K562 (cell line): ENCODE measurements around the gene POC5. TPM values are rescaled to one million over a fixed set of nuclear protein-coding genes. Genes with fewer than 3 reads are reported as not detected.

Source experiments
- ATAC-seq: fragments of 200-7000 bp; cut with Tn5 transposase; 3 replicates; pipeline ENCODE4 v1.9.1; 2020; ENCODE audit warnings: moderate library complexity
- BruUV-seq: library from RNA; stranded (reverse); fragments of 400-500 nt; replicated peaks from 2 replicates; lab custom pipeline; 2021; lab: Mats Ljungman, UMichigan
- CTCF ChIA-PET: fragments of 300-600 bp; formaldehyde crosslinking; extraction: SDS; loops from one replicate; lab custom pipeline; 2021; ENCODE audit warnings: low intra/inter-chr PET ratio; lab: Yijun Ruan, JAX
- POLR2A ChIA-PET: fragments of 300-600, 350-650 bp; sonication (Branson Sonifier 250); formaldehyde crosslinking; extraction: SDS; loops from one replicate; lab custom pipeline; 2021; ENCODE audit warnings: antibody characterized with exemption, inconsistent platforms; lab: Yijun Ruan, JAX
- DNase-seq, 4 experiments: peaks; one replicate each; pipeline versions ENCODE4 v3.0.0 to v3.0.0-alpha.2; 2011 to 2018; ENCODE audit warnings: low spot score in 3 of 4, mixed read lengths in 3 of 4; ENCODE audit errors: extremely low read depth in 1 of 4
- FAIRE-seq: peaks from 2 replicates; lab custom pipeline; 2011; peaks lifted over from hg19 to GRCh38; lab: Jason Lieb, UNC
- H2AFZ ChIP-seq: 2 replicates; pipeline ENCODE4 v1.6.0; 2011; ENCODE audit warnings: low read depth, low read length, control low read depth, inconsistent platforms
- H3K27ac ChIP-seq: fragments of 200-600 bp; 3 replicates; pipeline ENCODE4 v1.8.0; 2011; ENCODE audit warnings: low read depth, mild to moderate bottlenecking, control low read depth, inconsistent platforms, low read length, moderate library complexity, mixed read lengths; ENCODE audit errors: extremely low read depth
- H3K27me3 ChIP-seq, 2 experiments: fragments of 300-600 bp in 1 of 2; 2 replicates in 1 of 2; 3 replicates in 1 of 2; pipeline versions ENCODE4 v1.6.0 to v1.8.0; 2011; ENCODE audit warnings: inconsistent platforms in 2 of 2, low read length in 2 of 2, mild to moderate bottlenecking in 1 of 2, mixed read lengths in 1 of 2, moderate library complexity in 1 of 2; ENCODE audit not compliant: control insufficient read depth in 2 of 2, insufficient read depth in 2 of 2
- H3K36me3 ChIP-seq: fragments of 300-600 bp; 3 replicates; pipeline ENCODE4 v1.8.0; 2011; ENCODE audit warnings: mild to moderate bottlenecking, low read length, inconsistent platforms; ENCODE audit not compliant: control insufficient read depth, insufficient read depth
- H3K4me1 ChIP-seq, 2 experiments: fragments of 200-600 bp in 1 of 2; replicated peaks in 1 of 2; 2 replicates in 1 of 2; 3 replicates in 1 of 2; pipeline versions ENCODE4 v1.5.1 to v1.8.0; 2011; ENCODE audit warnings: inconsistent platforms in 2 of 2, low read length in 2 of 2, mild to moderate bottlenecking in 1 of 2, mixed read lengths in 1 of 2, moderate library complexity in 1 of 2; ENCODE audit not compliant: control insufficient read depth in 2 of 2, insufficient read depth in 2 of 2
- H3K4me2 ChIP-seq: 2 replicates; pipeline ENCODE4 v1.6.1; 2011; ENCODE audit warnings: low read length, control low read depth, inconsistent platforms, mixed read lengths; ENCODE audit not compliant: insufficient read depth
- H3K4me3 ChIP-seq: fragments of 200-600 bp; sonication (generic), shearing (Covaris generic); 2 replicates; pipeline ENCODE4 v1.5.1; 2016; ENCODE audit warnings: control low read depth, inconsistent platforms
- H3K79me2 ChIP-seq: fragments of 200-600 bp; 3 replicates; pipeline ENCODE4 v1.8.0; 2011; ENCODE audit warnings: low read length, inconsistent platforms; ENCODE audit not compliant: control insufficient read depth, insufficient read depth
- H3K9ac ChIP-seq, 2 experiments: 2 replicates each; pipeline versions ENCODE4 v1.6.0 to v1.6.1; 2011; ENCODE audit warnings: low read depth in 2 of 2, low read length in 2 of 2, control low read depth in 1 of 2, inconsistent platforms in 1 of 2, mild to moderate bottlenecking in 1 of 2, mixed read lengths in 1 of 2; ENCODE audit not compliant: insufficient read depth in 1 of 2
- H3K9me1 ChIP-seq: one replicate; pipeline ENCODE4 v1.6.0; 2011; ENCODE audit warnings: inconsistent platforms, mild to moderate bottlenecking, low read length, moderate library complexity; ENCODE audit not compliant: control insufficient read depth, insufficient read depth
- H3K9me3 ChIP-seq: replicated peaks from 2 replicates; pipeline ENCODE4 v1.5.1; 2011; ENCODE audit warnings: low read depth, low read length, inconsistent platforms; ENCODE audit not compliant: control insufficient read depth, insufficient read depth
- H4K20me1 ChIP-seq: replicated peaks from 2 replicates; pipeline ENCODE4 v1.6.1; 2011; ENCODE audit warnings: low read length, inconsistent platforms, mixed read lengths; ENCODE audit not compliant: control insufficient read depth, insufficient read depth
- BRF1 ChIP-seq: IDR thresholded peaks from 3 replicates; pipeline ENCODE4 v1.6.1; 2011; ENCODE audit warnings: borderline replicate concordance, mild to moderate bottlenecking; ENCODE audit not compliant: insufficient read length; ENCODE audit errors: extremely low read depth
- C11orf30 ChIP-seq: fragments of 450-650 bp; IDR thresholded peaks from 2 replicates; pipeline ENCODE4 v1.6.1; 2016; ENCODE audit warnings: low read depth, mild to moderate bottlenecking
- MAFF ChIP-seq: IDR thresholded peaks from 2 replicates; pipeline ENCODE4 v1.6.1; 2012; ENCODE audit warnings: low read length, improper control_type of control experiment
- MAFG ChIP-seq: fragments of 450-650 bp; conservative IDR thresholded peaks from 2 replicates; pipeline ENCODE4 v1.6.1; 2016; ENCODE audit warnings: missing genetic modification characterization, missing compliant biosample characterization
- MAFK ChIP-seq: IDR thresholded peaks from 2 replicates; pipeline ENCODE4 v1.6.1; 2011; ENCODE audit warnings: low read length, improper control_type of control experiment
- NCOA1 ChIP-seq: fragments of 450-650 bp; IDR thresholded peaks from 2 replicates; pipeline ENCODE4 v1.6.1; 2016; ENCODE audit warnings: low read depth
- RFX1 ChIP-seq: fragments of 450-650 bp; IDR thresholded peaks from 2 replicates; pipeline ENCODE4 v1.6.1; 2016; ENCODE audit warnings: mild to moderate bottlenecking, moderate library complexity
- XRCC3 ChIP-seq: fragments of 450-650 bp; IDR thresholded peaks from 2 replicates; pipeline ENCODE4 v1.6.1; 2017; ENCODE audit warnings: mild to moderate bottlenecking, moderate library complexity
- ZNF316 ChIP-seq: fragments of 450-650 bp; IDR thresholded peaks from 2 replicates; pipeline ENCODE4 v1.6.1; 2016
- ZNF518B ChIP-seq: fragments of 250-450 bp; sonication (Bioruptor Pico); IDR thresholded peaks from 2 replicates; pipeline ENCODE4 v1.5.0; 2021; ENCODE audit warnings: mild to moderate bottlenecking, moderate library complexity
- ZNF780A ChIP-seq: fragments of 250-450 bp; sonication (Bioruptor Pico); IDR thresholded peaks from 2 replicates; pipeline ENCODE4 v1.5.0; 2021; ENCODE audit warnings: mild to moderate bottlenecking
- WGBS: fragments of 100-300 bp; shearing (Covaris generic); methylation state at CpG from one replicate; pipeline ENCODE4 v1.1.6; 2016; ENCODE audit warnings: low coverage, mixed read lengths; ENCODE audit not compliant: insufficient coverage; ENCODE audit errors: missing lambda C conversion rate; 5-methylcytosine and 5-hydroxymethylcytosine counted together
- in situ Hi-C: fragments of 300-500 bp; cut with MboI; formaldehyde crosslinking; loops from 4 replicates; pipeline ENCODE4 v1.15.0; 2018; ENCODE audit warnings: inconsistent platforms, mixed read lengths
- intact Hi-C: fragments of 100-400 bp; cut with micrococcal nuclease; formaldehyde crosslinking; loops from 2 replicates; pipeline ENCODE4 v1.14.2; 2022
- polyA plus RNA-seq, 8 experiments: library from polyadenylated mRNA; depleted of rRNA in 4 of 8; stranded (reverse) in 5 of 8; unstranded in 3 of 8; fragments of >200 nt; fragmentation: Nextera tagmentation in 2 of 8; fragmentation: Illumina TruSeq in 1 of 8; extraction: Ambion mirVana in 2 of 8; extraction: Trizol in 1 of 8; gene quantifications; 2 replicates each; pipeline versions ENCODE4 v1.2.1 to v1.2.3, GENCODE V29; 2011 to 2014; ENCODE audit warnings: inconsistent platforms in 1 of 8, missing spikeins in 1 of 8
- total RNA-seq, 7 experiments: library from RNA; depleted of rRNA in 6 of 7; stranded (reverse); fragments of >200 nt in 6 of 7; fragmentation: Illumina TruSeq in 2 of 7; extraction: Trizol in 2 of 7; gene quantifications; 2 replicates each; pipeline versions ENCODE4 v1.2.1 to v1.2.3, GENCODE V29; 2011 to 2021; ENCODE audit warnings: low replicate concordance in 1 of 7
- TF ChIP-seq, protein P1 (sequence below), 2 experiments: fragments of 150-350 bp in 1 of 2; IDR thresholded peaks; 2 replicates each; pipeline ENCODE4 v1.6.1; 2012 to 2016; ENCODE audit warnings: low read depth in 2 of 2, low read length in 2 of 2, mild to moderate bottlenecking in 1 of 2, moderate library complexity in 1 of 2

Gene POC5
- total and polyA plus RNA-seq, 9 of the 15 experiments (the other 6 are each of a cell fraction or from before 2014, with no cell fraction given), result 14.5 to 38.2 (median 27.0) TPM

GRCh38 chr5:75710637-75711036 lies 6.6 kb downstream of the POC5 start:
- no peak overlapping the region for H3K9ac ChIP-seq

More at GRCh38 chr5:75710637-75711036, 6.6 kb downstream of the POC5 start:
- in situ Hi-C loops (no loop called here), intact Hi-C loops (no loop called here)
- H3K4me1 ChIP-seq, result peaks cover 0 to 23% of the 10 kb centered on the region in 2 experiments; a peak in 2 of 5 replicates
- ChIA-PET POLR2A (interaction anchor here (0.5 kb wide), 2 partner anchors 186 to 481 kb away, joined by 3 to 4 read pairs; no protein-coding TSS in a partner anchor), CTCF (no interaction called here)
- H3K36me3 ChIP-seq, result peaks cover 62% of the 10 kb centered on the region
- ATAC-seq (0 out of 3 replicates have a peak, but pooled peaks have one; percentile 19), FAIRE-seq (no peak), DNase-seq (no peak)
- no peak overlapping the region for H2AFZ ChIP-seq
- no peak overlapping the region for H3K4me3 ChIP-seq
- no peaks in the 10 kb centered on the region for H4K20me1 ChIP-seq
- TF ChIP-seq MAFF, result peak; percentile 20; the same call in 1 of the 2 replicates
- no peak for TF ChIP-seq RFX1
- TF ChIP-seq BRF1, result no peak
- TF ChIP-seq ZNF316, result peak; percentile 72
- TF ChIP-seq XRCC3, result no peak
- TF ChIP-seq ZNF518B, result no peak
- TF ChIP-seq C11orf30, result peak; percentile 73; the same call in 1 of the 2 replicates
- TF ChIP-seq MAFG (tag), result peak; percentile 70
- TF ChIP-seq, protein P1, sequence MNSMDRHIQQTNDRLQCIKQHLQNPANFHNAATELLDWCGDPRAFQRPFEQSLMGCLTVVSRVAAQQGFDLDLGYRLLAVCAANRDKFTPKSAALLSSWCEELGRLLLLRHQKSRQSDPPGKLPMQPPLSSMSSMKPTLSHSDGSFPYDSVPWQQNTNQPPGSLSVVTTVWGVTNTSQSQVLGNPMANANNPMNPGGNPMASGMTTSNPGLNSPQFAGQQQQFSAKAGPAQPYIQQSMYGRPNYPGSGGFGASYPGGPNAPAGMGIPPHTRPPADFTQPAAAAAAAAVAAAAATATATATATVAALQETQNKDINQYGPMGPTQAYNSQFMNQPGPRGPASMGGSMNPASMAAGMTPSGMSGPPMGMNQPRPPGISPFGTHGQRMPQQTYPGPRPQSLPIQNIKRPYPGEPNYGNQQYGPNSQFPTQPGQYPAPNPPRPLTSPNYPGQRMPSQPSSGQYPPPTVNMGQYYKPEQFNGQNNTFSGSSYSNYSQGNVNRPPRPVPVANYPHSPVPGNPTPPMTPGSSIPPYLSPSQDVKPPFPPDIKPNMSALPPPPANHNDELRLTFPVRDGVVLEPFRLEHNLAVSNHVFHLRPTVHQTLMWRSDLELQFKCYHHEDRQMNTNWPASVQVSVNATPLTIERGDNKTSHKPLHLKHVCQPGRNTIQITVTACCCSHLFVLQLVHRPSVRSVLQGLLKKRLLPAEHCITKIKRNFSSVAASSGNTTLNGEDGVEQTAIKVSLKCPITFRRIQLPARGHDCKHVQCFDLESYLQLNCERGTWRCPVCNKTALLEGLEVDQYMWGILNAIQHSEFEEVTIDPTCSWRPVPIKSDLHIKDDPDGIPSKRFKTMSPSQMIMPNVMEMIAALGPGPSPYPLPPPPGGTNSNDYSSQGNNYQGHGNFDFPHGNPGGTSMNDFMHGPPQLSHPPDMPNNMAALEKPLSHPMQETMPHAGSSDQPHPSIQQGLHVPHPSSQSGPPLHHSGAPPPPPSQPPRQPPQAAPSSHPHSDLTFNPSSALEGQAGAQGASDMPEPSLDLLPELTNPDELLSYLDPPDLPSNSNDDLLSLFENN (IDR thresholded peaks at IDR 0.05; ENCODE audit: low read depth in 2 of 2, low read length in 2 of 2), result no peak
- 0 out of 2 replicates have a peak, but pooled peaks have one; percentile 6 for TF ChIP-seq MAFK
- no peak for TF ChIP-seq NCOA1
- TF ChIP-seq ZNF780A (CRISPR knock-in tag), result no peak
- WGBS, result 58% methylated on average over 1 of the region's 1 CpG
- BruUV-seq, result no TSS peak
- peak overlapping the region; percentile 31; the same call in 1 of the 3 replicates for H3K27ac ChIP-seq
- H3K79me2 ChIP-seq, result peaks cover 58% of the 10 kb centered on the region
- H3K27me3 ChIP-seq, result no peaks in the 10 kb centered on the region
- H3K9me3 ChIP-seq, result no peaks in the 10 kb centered on the region
- no peak overlapping the region for H3K4me2 ChIP-seq
- H3K9me1 ChIP-seq, result no peaks in the 10 kb centered on the region
